Mammary epithelial cell (primary cell): ENCODE results near the gene UBE4B.

Source experiments
- EZH2 ChIP-seq: IDR thresholded peaks from 2 replicates; pipeline ENCODE4 v1.6.1; 2012; ENCODE audit warnings: low read length, inconsistent platforms, borderline replicate concordance
- TF ChIP-seq, protein P1 (sequence below), 2 donors: IDR thresholded peaks in 1 of 2; conservative IDR thresholded peaks in 1 of 2; 2 replicates each; pipeline ENCODE4 v1.5.1; 2011 to 2012; ENCODE audit warnings: inconsistent platforms in 2 of 2, low read length in 2 of 2, mild to moderate bottlenecking in 2 of 2, control low read depth in 1 of 2, low read depth in 1 of 2; ENCODE audit not compliant: insufficient read depth in 1 of 2; ENCODE audit errors: extremely low read depth in 1 of 2

- TF ChIP-seq, protein P1, sequence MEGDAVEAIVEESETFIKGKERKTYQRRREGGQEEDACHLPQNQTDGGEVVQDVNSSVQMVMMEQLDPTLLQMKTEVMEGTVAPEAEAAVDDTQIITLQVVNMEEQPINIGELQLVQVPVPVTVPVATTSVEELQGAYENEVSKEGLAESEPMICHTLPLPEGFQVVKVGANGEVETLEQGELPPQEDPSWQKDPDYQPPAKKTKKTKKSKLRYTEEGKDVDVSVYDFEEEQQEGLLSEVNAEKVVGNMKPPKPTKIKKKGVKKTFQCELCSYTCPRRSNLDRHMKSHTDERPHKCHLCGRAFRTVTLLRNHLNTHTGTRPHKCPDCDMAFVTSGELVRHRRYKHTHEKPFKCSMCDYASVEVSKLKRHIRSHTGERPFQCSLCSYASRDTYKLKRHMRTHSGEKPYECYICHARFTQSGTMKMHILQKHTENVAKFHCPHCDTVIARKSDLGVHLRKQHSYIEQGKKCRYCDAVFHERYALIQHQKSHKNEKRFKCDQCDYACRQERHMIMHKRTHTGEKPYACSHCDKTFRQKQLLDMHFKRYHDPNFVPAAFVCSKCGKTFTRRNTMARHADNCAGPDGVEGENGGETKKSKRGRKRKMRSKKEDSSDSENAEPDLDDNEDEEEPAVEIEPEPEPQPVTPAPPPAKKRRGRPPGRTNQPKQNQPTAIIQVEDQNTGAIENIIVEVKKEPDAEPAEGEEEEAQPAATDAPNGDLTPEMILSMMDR (conservative IDR thresholded peaks at IDR 0.05 in 1 of 2, IDR thresholded peaks at IDR 0.05 in 1 of 2; ENCODE audit: extremely low read depth in 1 of 2, insufficient read depth in 1 of 2, low read depth in 1 of 2, low read length in 2 of 2) = no peak
- TF ChIP-seq EZH2 = no peak
These were observed 32.6 kb downstream of the UBE4B start for GRCh38 chr1:10065344-10065685.
